ENCODE results near the gene ZNF565.
"Not testable (repeated sequence)": the region's sequence is repeated elsewhere in the genome, so short reads cannot be mapped to it uniquely, and the experiment has no call there.

The ZNF565 gene

DNA sequence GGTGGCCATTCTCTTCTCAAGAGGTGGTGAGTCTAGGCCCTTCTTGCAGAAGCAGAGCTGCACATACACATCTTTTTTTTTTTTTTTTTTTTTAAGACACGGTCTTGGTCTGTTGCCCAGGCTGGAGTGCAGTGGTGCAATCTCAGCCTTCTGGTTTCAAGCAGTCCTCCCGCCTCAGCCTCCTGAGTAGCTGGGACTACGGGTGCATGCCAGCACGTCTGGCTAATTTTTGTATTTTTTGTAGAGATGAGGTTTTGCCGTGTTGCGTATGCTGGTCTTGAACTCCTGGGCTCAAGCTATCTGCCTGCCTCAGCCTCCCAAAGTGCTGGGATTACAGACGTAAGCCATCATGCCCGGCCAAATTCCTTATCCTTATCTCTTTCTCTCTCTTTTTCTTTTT lies 40.6 kb downstream of the ZNF565 start:
- H3K9ac ChIP-seq (ENCODE audit: low read depth, low read length); H3K4me3 ChIP-seq (ENCODE audit: low read length); H3K27ac ChIP-seq (ENCODE audit: low read depth, low read length); H3K27me3 ChIP-seq (ENCODE audit: insufficient read depth, low read length); H3K4me1 ChIP-seq (ENCODE audit: insufficient read depth, low read length); H3K36me3 ChIP-seq (ENCODE audit: insufficient read depth, low read length); H3K9me3 ChIP-seq (ENCODE audit: insufficient read depth, low read depth, low read length): not testable (repeated sequence)
- WGBS: 93% methylated on average over 8 of the region's 8 CpGs

DNA sequence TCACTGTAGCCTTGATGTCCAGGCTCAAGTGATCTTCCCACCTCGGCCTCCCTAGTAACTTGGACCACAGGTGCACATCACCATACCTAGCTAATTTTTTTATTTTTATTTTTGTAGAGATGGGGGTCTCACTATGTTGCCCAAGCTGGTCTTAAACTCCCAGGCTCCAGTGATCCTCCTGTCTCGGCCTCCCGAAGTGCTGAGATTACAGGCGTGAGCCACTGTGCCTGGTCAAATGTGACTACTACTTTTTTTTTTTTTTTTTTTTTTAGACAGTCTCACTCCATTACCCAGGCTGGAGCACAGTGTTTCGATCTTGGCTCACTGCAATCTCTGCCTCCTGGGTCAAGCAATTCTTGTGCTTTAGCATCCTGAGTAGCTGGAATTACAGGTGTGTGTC lies 41.6 kb downstream of the ZNF565 start:
- no peak overlapping the region for H3K4me3 ChIP-seq (ENCODE audit: low read length)
- WGBS: 93% methylated on average over 5 of the region's 5 CpGs
- H3K9me3 ChIP-seq (ENCODE audit: insufficient read depth, low read depth, low read length): no peaks in the 10 kb centered on the region
- no peaks in the 10 kb centered on the region for H3K27me3 ChIP-seq (ENCODE audit: insufficient read depth, low read length)
- no peak overlapping the region for H3K27ac ChIP-seq (ENCODE audit: low read depth, low read length)
- no peaks in the 10 kb centered on the region for H3K36me3 ChIP-seq (ENCODE audit: insufficient read depth, low read length)
- H3K9ac ChIP-seq (ENCODE audit: low read depth, low read length): no peak overlapping the region
- no peaks in the 10 kb centered on the region for H3K4me1 ChIP-seq (ENCODE audit: insufficient read depth, low read length)

DNA sequence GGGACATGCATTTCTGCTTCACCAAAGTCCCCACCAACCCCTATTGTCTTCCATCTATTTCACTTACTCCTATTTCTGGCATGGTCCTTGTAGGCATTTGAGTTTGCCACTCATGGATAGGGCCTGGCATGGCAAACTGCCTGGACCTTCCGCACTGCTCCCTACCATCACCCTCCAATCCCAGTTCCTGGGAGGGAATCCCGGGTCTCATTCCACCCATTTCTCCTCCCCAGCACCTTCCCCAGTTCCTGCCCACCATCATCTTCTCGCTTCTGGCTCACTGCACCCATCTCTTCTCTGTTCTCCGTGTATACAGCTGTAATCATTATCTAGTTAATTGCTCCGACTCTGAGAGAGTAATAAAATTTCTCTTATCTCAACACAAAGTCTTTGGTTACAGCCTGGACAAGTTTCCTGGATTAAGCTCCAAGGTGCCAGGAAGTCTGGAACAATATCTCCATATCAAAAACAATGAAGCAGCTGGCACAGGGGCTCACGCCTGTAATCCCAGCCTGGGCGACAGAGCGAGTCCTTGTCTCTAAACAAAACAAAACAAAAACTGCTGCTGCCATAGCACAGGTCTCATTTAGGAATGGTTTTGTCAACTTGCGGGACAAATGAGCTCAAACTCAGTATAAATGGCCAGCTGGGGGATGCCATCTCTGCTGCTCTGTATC lies 45.2 kb downstream of the ZNF565 start:
- Histone ChIP-seq H3K27me3 (ENCODE audit: insufficient read depth, low read length) (no peaks in the 10 kb centered on the region), H3K9ac (ENCODE audit: low read depth, low read length) (no peak overlapping the region), H3K36me3 (ENCODE audit: insufficient read depth, low read length) (no peaks in the 10 kb centered on the region), H3K27ac (ENCODE audit: low read depth, low read length) (no peak overlapping the region), H3K4me3 (ENCODE audit: low read length) (no peak overlapping the region), H3K9me3 (ENCODE audit: insufficient read depth, low read depth, low read length) (no peaks in the 10 kb centered on the region), H3K4me1 (ENCODE audit: insufficient read depth, low read length) (no peaks in the 10 kb centered on the region)
- WGBS: 91% methylated on average over 9 of the region's 9 CpGs

DNA sequence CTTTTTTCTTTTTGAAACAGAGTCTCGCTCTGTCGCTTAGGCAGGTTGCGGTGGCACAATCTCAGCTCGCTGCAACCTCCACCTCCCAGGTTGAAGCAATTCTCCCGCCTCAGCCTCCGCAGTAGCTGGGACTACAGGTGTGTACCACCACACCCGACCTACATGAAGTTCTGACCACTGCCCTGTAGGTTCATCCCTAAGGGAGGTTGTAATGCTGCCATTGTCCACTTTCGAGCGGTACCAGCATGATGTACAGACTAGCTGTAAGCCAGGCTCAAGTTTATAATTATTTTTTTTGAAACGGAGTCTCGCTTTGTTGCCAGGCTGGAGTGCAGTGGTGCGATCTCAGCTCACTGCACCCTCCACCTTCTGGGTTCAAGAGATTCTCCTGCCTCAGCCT lies 50.7 kb downstream of the ZNF565 start:
- 97% methylated on average over 12 of the region's 12 CpGs for WGBS
- Histone ChIP-seq H3K9me3 (ENCODE audit: insufficient read depth, low read depth, low read length) (no peaks in the 10 kb centered on the region), H3K36me3 (ENCODE audit: insufficient read depth, low read length) (peaks cover 7% of the 10 kb centered on the region; the same call in 1 of the 2 replicates), H3K27ac (ENCODE audit: low read depth, low read length) (no peak overlapping the region), H3K27me3 (ENCODE audit: insufficient read depth, low read length) (no peaks in the 10 kb centered on the region), H3K4me1 (ENCODE audit: insufficient read depth, low read length) (peaks cover 14% of the 10 kb centered on the region; the same call in 1 of the 2 replicates), H3K4me3 (ENCODE audit: low read length) (no peak overlapping the region), H3K9ac (ENCODE audit: low read depth, low read length) (no peak overlapping the region)

DNA sequence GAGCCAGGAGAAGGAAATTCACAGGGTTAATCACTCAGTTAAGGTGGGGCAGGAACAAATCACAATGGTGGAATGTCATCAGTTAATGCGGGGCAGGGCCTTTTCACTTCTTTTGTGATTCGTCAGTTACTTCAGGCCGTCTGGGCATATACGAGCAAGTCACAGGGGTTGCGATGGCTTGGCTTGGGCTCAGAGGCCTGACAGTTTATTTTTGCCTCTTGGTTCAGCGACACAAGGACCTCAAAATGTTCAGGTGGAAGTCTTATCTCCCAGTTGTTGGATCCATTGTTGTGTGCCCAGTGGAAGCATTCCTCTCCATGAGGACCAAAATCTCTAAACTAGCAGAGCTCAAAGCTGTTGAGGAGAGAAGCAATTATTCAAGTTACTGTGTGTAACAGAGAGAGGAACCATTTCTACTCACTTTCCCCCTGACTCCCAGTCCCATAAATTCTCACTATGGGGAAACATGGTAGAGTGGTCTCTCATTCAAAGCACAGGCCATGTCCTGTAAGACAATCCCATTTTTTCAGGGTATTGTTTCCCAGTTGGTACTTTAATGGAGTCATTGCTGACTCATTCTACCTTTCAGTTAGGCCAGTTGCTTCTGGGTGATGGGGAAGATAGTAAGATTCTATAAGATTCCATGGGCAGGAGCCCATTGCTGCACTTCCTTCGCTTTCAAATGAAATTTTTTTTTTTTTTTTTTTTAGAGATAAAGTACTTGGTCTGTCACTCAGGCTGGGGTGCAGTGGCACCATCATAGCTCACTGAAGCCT lies 53.5 kb downstream of the ZNF565 start:
- H3K27ac ChIP-seq (ENCODE audit: low read depth, low read length): peak overlapping the region; percentile 59
- peaks cover 7% of the 10 kb centered on the region; the same call in 1 of the 2 replicates for H3K36me3 ChIP-seq (ENCODE audit: insufficient read depth, low read length)
- H3K4me1 ChIP-seq (ENCODE audit: insufficient read depth, low read length): peaks cover 14% of the 10 kb centered on the region; the same call in 1 of the 2 replicates
- no peaks in the 10 kb centered on the region for H3K9me3 ChIP-seq (ENCODE audit: insufficient read depth, low read depth, low read length)
- peak overlapping the region; percentile 5; the same call in 1 of the 2 replicates for H3K9ac ChIP-seq (ENCODE audit: low read depth, low read length)
- no peak overlapping the region for H3K4me3 ChIP-seq (ENCODE audit: low read length)
- no peaks in the 10 kb centered on the region for H3K27me3 ChIP-seq (ENCODE audit: insufficient read depth, low read length)
- 49% methylated on average over 7 of the region's 7 CpGs for WGBS

DNA sequence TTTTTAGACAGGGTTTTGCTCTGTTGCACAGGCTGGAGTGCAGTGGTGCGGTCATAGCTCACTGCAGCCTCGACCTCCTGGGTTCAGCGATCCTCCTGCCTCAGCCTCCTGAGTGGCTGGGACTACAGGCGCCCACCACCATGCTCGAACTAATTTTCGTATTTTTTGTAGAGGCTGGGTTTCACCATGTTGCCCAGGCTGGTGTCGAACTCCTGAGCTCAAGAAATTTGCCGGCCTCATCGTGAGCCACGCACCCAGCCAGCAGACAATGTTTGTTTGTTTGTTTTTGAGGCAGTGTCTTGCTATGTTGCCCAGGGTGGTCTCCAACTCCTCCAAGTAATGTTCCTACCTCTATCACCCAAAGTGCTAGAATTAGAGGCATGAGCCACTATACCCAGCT lies 61.3 kb downstream of the ZNF565 start:
- Histone ChIP-seq H3K36me3 (ENCODE audit: insufficient read depth, low read length) (peaks cover 41% of the 10 kb centered on the region), H3K27me3 (ENCODE audit: insufficient read depth, low read length) (no peaks in the 10 kb centered on the region), H3K27ac (ENCODE audit: low read depth, low read length) (no peak overlapping the region), H3K4me3 (ENCODE audit: low read length) (no peak overlapping the region), H3K9me3 (ENCODE audit: insufficient read depth, low read depth, low read length) (no peaks in the 10 kb centered on the region), H3K4me1 (ENCODE audit: insufficient read depth, low read length) (no peaks in the 10 kb centered on the region), H3K9ac (ENCODE audit: low read depth, low read length) (no peak overlapping the region)
- WGBS: 96% methylated on average over 10 of the region's 10 CpGs

DNA sequence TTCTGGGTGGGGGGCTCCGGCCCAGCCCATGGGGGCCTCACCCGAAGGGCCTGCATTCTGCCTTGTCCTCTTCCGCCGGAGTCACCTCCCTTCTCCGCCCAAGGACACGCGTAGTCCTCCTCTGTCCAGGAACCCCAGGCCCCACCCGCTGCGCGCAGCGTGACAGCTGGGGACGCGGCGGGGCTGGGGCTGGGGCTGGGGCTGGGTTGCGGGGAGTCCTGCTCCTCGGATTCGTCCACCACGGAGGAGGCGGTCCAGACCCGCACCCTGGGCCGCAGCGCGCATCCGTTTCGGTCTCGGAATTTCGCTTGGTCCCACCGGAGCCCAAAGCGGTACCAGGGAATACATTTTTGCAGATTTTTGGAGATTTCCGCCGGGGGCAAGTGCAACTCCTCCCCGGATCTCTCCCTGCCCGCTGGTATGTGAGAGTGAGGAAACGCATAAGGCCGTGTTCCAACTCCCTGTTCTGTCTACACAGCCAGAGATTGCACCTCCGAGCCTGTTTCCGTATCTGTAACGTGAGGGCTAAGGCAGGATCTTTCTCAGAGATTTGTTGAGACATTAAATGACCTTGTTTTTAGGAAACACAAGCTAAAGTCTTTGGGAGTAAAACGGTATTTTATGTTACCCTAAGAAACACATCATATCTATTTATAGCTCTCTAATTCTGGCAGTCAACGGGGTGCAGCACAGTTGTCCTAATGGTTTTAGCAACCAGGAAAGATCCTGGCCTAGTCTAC lies 61.9 kb downstream of the ZNF565 start, which contains the start of gene COX7A1:
COX7A1 (minus strand) TSS at position 96 of the 740 bp plus-strand sequence; CDS start at position 56, 40 bp downstream.
- no peak within 1 kb of the TSS for H3K27ac ChIP-seq (ENCODE audit: low read depth, low read length)
- 96% methylated on average over 40 of the region's 40 CpGs for WGBS
- H3K36me3 ChIP-seq (ENCODE audit: insufficient read depth, low read length): peaks cover 47% of the 10 kb centered on the region
- H3K9ac ChIP-seq (ENCODE audit: low read depth, low read length): no peak within 1 kb of the TSS
- no peaks in the 10 kb centered on the region for H3K27me3 ChIP-seq (ENCODE audit: insufficient read depth, low read length)
- H3K4me3 ChIP-seq (ENCODE audit: low read length): no peak within 1 kb of the TSS
- no peaks in the 10 kb centered on the region for H3K4me1 ChIP-seq (ENCODE audit: insufficient read depth, low read length)
- H3K9me3 ChIP-seq (ENCODE audit: insufficient read depth, low read depth, low read length): no peaks in the 10 kb centered on the region

DNA sequence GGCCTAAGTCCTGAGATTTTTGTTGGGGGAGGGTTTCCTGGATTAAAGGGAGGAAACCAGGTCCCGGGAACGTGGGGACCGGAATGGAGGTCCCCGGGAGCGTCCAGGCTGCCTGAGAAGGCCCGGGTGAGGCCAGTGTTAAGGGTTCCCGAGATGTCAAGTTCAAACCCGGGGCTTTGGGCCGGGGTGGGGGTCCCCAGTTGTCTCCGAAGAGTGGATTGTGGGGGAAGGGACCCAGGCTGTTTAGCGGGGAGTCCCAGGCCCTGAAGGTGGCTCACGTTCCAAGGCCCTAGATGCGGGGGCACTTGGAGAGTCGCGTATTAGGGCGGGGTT lies 62.5 kb downstream of the ZNF565 start:
- H3K9me3 ChIP-seq (ENCODE audit: insufficient read depth, low read depth, low read length): no peaks in the 10 kb centered on the region
- H3K4me3 ChIP-seq (ENCODE audit: low read length): no peak overlapping the region
- WGBS: 95% methylated on average over 16 of the region's 16 CpGs
- peaks cover 51% of the 10 kb centered on the region for H3K36me3 ChIP-seq (ENCODE audit: insufficient read depth, low read length)
- H3K27me3 ChIP-seq (ENCODE audit: insufficient read depth, low read length): no peaks in the 10 kb centered on the region
- no peaks in the 10 kb centered on the region for H3K4me1 ChIP-seq (ENCODE audit: insufficient read depth, low read length)
- H3K27ac ChIP-seq (ENCODE audit: low read depth, low read length): no peak overlapping the region
- no peak overlapping the region for H3K9ac ChIP-seq (ENCODE audit: low read depth, low read length)

DNA sequence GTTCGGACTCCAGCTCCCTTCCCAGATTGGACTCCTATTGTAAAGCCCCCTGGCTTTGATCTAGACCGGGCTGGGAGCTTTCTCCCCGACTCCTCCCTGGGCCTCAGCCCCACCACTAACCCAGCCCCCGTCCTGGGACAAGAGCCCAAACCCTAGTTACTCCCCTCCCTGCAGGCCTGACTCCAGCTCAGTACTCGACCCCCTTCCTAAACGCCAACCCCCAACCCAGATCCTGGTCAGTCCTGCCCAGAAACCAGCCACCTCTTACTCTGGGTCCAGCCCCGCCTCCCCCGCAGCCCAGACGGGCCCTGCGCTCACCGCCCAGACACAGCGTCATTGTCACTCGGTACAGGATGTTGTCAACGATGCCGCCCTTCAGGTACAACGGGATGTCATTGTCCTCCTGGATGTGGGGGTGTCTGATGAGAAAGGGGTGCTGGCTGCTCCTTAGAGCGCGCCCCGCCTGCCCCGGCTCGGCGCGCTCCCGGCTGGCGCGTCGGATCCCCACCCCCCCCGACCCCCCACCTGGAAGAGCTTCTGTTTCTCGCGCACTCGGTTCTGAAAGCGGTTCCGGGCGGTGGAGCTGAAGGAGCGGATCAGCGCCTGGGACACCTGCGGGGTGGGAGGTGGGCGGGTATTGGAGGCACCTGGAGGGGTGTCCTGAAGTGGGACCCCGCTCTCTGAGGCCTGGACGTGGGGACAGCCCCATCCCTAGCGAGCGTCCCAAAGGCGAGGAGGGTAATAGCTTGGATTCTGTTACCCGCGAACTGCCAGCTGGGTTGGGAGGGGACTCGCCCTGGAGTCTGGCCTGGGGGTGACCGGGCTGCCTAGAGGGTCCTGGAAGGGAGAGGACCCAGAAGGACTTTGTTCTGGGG lies 63.1 kb downstream of the ZNF565 start:
- H3K9me3 ChIP-seq (ENCODE audit: insufficient read depth, low read depth, low read length): no peaks in the 10 kb centered on the region
- peaks cover 57% of the 10 kb centered on the region for H3K36me3 ChIP-seq (ENCODE audit: insufficient read depth, low read length)
- H3K9ac ChIP-seq (ENCODE audit: low read depth, low read length): 0 out of 2 replicates have a peak overlapping the region, but pooled peaks have one; percentile 14
- H3K4me1 ChIP-seq (ENCODE audit: insufficient read depth, low read length): no peaks in the 10 kb centered on the region
- WGBS: 93% methylated on average over 38 of the region's 47 CpGs
- no peak overlapping the region for H3K4me3 ChIP-seq (ENCODE audit: low read length)
- H3K27me3 ChIP-seq (ENCODE audit: insufficient read depth, low read length): no peaks in the 10 kb centered on the region
- no peak overlapping the region for H3K27ac ChIP-seq (ENCODE audit: low read depth, low read length)

DNA sequence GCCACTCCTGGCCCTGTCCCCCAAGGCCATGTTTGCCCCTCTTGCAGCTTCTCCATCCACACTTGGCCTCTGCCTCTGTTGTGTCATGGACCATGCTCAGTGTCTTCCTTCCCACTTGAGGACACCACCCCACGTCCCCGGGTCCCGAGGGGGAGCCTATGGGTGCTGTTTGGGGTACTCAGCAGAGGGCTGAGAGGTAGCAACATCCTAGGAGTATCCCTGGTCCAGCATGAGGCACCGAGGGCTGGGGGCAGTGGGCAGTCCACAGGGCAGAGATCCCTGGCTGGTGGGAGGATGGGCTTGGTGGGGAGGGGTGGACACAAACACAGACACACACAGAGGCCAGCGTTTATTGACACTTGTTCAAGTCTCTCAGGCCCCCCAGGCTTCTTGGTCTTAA lies 63.9 kb downstream of the ZNF565 start:
- H3K27ac ChIP-seq (ENCODE audit: low read depth, low read length): no peak overlapping the region
- no peaks in the 10 kb centered on the region for H3K4me1 ChIP-seq (ENCODE audit: insufficient read depth, low read length)
- no peaks in the 10 kb centered on the region for H3K27me3 ChIP-seq (ENCODE audit: insufficient read depth, low read length)
- H3K4me3 ChIP-seq (ENCODE audit: low read length): no peak overlapping the region
- no peaks in the 10 kb centered on the region for H3K9me3 ChIP-seq (ENCODE audit: insufficient read depth, low read depth, low read length)
- 89% methylated on average over 5 of the region's 5 CpGs for WGBS
- H3K9ac ChIP-seq (ENCODE audit: low read depth, low read length): no peak overlapping the region
- peaks cover 65% of the 10 kb centered on the region for H3K36me3 ChIP-seq (ENCODE audit: insufficient read depth, low read length)

Measured in HUES64 (cell line).